Stimulated activated CD4-positive, alpha-beta T cell treated with anti-CD3 and anti-CD28 coated beads, TNF-alpha, amount 100 ng/mL, for 1 hour (primary cell): Measurements from ENCODE around the gene AFAP1L2.

ENCODE experiments used
- DNase-seq, 3 donors: peaks; one replicate each; pipeline ENCODE4 v3.0.0-alpha.2; 2020; ENCODE audit warnings: low read depth in 3 of 3, low spot score in 1 of 3

AFAP1L2 gene

DNA sequence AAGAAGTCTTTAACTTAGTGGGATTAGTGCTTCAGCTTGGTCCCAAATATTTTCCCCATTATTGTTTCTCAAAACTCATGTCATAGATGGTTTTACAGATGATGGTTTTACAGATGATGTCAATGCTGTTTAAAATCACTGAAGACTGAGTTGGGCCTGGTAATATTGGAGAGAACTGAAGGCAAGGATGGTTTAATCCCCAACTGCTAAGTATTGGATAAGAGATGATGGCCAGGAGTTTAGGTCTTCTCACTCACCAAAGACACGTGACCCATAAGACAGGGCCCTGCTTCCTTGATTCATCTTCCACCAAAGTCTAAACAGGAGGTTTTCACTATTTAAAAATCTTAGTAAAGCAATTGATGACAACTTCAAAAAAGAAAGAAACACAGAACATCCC, 108.9 kb downstream of the AFAP1L2 start:
- DNase-seq, result no peak

DNA sequence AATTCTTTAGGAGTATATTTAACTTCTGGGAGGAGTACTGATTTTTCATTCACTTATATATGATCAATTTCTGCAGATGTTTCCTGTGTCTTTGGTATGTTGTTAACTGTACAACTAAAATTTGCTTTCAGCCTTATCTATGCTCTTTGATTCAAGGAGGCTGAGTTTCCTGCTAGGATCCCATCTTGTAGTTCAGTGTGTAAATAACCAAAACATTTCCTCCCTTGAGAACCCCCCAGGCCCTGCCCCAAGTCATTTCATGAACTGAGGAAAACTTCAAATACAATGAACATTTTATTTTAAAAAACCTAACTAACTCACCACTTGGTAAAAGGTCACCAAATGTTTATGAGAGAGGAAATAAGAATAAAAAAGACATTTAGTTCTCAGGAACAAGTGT, 109.8 kb downstream of the AFAP1L2 start:
- DNase-seq, result no peak

DNA sequence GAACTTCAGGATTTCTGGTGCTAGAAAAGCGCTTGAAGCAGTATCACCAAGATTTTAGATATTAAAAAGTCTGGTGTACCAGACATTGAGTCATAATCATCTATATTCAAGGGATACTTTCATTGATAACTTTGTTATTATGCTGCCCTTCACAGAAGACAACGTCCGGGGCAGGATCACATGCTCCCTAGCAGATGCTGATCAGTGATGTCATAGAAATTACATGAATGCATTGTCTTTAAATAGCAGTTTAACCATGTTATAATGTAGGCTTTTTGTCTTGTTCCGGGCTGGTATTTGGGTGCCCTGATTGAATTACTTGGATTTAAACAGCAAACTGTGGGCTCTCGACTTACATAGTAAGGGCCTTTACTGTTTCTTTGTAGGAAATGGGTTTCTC, 111.2 kb downstream of the AFAP1L2 start:
- DNase-seq, result no peak

DNA sequence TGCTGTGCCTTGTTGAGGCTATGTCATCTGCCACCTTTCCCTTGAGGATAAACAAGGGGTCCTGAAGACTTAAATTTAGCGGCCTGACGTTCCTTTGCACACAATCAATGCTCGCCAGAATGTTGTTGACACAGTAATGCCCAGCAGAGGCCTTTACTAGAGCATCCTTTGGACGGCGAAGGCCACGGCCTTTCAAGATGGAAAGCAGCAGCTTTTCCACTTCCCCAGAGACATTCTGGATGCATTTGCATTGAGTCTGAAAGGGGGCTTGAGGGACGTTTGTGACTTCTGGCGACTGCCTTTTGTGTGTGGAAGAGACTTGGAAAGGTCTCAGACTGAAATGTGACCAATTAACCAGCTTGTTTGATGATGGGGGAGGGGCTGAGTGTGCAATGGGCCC, 112.8 kb downstream of the AFAP1L2 start:
- DNase-seq, result no peak

DNA sequence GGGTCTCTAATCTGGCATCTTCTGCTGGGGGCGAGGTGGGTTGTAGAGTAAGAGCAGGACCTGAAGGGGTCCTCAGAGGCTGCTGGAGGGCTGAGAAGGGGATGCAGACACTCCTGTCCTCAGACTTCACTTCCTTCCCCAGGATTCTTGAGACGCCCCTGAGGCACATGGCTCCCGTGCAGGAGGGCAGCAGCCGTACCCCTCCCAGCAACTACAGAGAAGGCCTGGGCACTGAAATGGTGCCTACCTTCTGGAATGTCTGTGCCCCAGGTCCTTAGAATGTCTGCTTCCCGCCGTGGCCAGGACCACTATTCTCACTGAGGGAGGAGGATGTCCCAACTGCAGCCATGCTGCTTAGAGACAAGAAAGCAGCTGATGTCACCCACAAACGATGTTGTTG, 113.2 kb downstream of the AFAP1L2 start:
- no peak for DNase-seq

DNA sequence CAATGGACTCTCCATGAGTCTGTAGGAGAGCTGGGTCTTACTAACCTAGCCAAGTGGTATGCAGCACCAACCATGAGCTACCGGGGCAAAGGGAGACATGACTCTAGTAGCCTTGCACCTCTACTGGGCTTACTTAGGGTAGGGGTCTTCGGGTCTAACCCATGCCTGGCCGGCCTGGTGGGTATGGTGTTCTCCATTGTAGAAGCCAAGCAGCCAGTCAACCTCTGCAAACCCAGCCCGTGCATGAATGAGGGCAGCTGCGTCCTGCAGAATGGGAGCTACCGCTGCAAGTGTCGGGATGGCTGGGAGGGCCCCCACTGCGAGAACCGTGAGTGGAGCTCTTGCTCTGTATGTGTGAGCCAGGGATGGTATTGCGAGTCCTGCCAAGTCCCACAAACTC, 114.3 kb downstream of the AFAP1L2 start:
- DNase-seq, result no peak

DNA sequence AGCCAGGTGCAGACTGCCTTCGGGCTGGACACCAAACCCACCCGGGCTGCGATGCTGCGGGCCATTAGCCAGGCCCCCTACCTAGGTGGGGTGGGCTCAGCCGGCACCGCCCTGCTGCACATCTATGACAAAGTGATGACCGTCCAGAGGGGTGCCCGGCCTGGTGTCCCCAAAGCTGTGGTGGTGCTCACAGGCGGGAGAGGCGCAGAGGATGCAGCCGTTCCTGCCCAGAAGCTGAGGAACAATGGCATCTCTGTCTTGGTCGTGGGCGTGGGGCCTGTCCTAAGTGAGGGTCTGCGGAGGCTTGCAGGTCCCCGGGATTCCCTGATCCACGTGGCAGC, 115.2 kb downstream of the AFAP1L2 start:
- DNase-seq, result no peak

DNA sequence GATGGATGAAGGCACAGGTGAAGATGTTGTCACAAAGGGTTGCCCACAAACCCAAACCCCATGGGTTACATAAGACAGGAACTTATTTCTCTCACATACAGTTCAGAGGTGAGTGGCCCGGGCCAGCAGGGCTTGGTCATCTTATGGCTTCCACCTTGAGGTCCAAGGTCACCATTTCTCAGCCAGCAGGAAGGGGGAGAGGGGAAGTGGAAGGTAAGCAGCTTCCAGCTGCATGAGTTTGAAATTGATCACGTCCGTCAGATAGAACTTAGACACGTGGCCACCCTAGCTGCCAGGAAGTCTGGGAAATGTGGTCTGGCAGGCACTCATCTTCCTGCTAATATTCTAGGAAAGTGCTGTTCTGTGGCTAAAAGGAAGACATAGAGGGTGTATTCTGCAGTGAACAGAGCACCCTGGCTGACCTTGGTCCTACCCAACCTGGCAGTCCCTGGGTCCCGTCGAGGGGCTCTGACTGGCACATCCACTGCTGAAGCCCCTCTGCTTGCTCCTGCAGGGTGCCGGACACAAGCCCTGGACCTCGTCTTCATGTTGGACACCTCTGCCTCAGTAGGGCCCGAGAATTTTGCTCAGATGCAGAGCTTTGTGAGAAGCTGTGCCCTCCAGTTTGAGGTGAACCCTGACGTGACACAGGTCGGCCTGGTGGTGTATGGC, 115.7 kb downstream of the AFAP1L2 start:
- no peak for DNase-seq

DNA sequence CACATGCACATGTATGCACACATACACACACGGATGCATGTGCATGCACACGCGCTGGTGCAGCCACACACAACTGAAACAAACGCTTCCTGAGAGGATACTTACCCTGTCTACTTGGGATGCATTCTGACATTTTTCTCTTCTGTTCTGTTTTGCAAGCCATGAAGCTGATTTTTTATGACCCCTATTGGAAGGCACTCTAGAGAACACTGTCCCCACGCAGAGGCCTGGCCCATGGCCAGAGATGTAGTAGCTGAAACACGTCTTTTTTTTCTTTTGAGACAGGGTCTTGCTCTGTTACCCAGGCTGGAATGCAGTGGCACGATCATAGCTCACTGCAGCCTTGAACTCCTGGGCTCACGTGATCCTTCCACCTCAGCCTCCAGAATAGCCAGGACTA, 117.4 kb downstream of the AFAP1L2 start:
- no peak for DNase-seq

DNA sequence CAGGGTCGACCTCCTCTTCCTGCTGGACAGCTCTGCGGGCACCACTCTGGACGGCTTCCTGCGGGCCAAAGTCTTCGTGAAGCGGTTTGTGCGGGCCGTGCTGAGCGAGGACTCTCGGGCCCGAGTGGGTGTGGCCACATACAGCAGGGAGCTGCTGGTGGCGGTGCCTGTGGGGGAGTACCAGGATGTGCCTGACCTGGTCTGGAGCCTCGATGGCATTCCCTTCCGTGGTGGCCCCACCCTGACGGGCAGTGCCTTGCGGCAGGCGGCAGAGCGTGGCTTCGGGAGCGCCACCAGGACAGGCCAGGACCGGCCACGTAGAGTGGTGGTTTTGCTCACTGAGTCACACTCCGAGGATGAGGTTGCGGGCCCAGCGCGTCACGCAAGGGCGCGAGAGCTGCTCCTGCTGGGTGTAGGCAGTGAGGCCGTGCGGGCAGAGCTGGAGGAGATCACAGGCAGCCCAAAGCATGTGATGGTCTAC, 118.3 kb downstream of the AFAP1L2 start:
- no peak for DNase-seq

DNA sequence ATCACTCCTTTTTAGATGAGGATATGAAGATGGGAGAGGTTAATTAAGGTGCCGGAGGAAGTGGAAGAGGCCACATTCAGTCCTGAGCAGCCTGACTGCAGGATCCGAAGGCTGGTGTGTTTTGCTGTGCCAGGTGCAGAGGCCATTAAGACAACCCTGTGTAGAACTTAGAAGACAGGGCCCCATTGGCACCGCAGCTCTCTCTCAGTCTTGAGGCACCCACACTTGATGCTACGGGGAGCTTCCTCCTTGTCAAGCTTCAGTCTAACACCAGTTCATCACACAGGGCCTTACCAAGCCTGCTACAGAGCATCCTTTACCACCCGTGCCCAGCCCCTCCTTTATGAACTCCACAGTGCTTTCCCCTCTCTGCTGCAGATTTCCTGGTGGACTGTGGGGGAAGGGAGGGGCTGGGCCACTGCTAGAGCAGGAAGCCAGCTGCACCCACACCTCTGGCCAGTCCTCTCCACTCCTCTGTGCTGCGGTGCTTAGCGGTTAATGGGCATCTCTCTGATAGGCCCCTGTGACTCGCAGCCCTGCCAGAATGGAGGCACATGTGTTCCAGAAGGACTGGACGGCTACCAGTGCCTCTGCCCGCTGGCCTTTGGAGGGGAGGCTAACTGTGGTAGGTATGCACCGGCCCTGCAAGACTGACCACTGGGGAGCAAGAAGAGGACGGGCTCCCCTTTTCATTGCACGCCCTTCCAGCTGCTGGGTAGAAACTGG, 119.8 kb downstream of the AFAP1L2 start:
- no peak for DNase-seq

DNA sequence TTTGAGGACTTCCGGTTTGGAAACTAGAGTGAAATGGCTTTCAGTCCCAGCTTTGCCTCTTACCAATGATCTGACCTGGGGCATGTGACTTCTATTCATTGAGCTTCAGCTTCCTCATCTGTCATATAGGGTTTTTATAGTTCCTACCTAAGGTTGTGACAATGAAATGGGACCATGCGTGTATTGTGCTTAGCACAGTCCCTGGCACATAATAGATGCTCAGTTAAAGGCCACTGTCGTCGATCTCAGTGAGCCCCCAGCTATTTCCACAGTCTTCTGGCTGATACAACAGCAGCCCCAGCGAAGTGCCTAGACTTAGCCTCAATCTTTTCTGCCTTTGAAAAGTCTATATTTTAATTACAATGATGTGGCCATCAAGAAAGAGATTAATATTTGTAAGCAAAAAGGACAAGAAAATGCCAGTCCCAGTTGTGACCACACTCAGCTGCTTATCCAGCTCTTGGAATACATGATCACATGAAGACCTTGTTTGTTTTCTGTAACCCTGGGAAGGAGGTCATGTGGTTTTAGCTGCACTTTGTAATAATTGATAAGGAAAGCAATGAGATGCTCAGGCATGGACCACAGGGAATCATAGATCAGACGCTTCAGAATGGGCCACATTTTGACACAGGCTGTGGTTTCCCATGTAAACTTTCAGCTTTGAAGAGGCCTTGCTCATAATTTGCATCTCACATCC, 120.6 kb downstream of the AFAP1L2 start:
- DNase-seq, result no peak

DNA sequence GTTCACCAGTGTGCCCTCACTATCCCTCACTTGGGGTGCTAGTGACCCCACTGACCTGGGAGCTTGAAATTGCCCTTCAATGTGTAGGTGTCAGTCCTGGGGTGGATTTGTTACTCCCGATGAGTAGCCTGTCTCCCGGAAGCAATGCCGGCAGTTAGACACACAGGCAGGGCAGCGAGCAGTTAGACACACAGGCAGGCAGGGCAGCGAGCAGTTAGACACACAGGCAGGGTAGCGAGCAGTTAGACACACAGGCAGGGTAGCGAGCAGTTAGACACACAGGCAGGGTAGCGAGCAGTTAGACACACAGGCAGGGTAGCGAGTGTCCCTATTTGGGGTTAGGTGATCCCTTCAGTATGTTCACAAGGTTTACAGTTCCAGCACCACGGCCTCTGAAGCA, 121.2 kb downstream of the AFAP1L2 start:
- no peak for DNase-seq

DNA sequence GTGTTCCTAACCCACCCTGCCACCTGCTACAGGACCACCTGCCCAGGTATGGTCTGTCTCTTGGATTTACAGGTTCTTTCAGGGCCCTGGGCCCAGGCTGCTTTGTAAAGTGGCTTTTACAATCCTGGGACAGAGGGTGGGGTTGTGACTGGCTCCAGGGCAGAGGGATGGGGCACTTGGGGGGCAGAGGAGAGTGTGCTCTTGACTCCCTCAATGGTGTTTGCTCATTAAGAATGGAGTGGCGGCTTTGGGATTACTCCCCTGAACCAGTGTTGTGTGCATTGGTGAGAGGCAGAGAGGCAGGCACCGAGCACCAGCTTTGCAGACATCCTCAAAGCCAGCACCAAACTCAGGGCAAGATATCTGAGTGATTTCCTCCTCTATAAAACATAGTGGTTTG, 121.8 kb downstream of the AFAP1L2 start:
- DNase-seq, result no peak

DNA sequence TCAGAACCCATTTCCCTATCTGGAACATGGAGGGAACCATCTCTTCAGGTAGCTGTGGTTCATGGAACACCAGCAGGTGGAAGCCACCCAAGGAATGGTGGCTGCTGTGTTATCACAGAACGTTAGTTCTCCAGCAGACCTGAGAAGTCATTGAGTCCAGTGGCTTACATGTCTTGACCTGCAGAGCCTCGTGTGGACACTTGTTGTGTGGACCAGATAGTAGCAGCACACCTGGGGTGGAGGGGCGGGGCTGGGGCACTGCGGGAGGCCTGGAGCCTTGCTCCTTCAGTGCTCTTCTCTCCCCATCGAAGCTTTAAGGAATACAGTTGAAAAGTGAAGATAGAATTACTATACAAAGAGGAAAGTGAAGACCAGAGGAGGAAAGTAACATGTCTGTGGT, 122.8 kb downstream of the AFAP1L2 start:
- DNase-seq, result no peak

DNA sequence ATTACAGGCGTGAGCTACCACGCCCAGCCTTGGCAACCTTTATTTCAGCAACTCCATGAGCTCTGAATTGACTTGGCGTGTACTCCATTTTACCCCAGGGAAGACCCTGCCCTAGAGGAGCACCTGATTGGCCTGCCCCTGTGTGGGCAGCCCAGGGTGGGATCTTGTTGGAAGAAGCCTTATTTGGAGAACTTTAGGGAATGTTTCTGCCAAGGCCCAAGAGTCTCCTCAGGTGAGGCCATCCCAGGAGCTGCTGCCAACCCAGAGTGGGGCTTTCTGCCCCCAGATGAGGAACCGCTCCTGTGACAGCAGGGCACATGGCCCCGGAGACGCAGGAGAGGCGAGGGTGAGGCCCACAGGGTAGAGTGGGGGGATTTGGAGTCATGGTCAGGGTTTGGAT, 123.3 kb downstream of the AFAP1L2 start:
- DNase-seq, result no peak

DNA sequence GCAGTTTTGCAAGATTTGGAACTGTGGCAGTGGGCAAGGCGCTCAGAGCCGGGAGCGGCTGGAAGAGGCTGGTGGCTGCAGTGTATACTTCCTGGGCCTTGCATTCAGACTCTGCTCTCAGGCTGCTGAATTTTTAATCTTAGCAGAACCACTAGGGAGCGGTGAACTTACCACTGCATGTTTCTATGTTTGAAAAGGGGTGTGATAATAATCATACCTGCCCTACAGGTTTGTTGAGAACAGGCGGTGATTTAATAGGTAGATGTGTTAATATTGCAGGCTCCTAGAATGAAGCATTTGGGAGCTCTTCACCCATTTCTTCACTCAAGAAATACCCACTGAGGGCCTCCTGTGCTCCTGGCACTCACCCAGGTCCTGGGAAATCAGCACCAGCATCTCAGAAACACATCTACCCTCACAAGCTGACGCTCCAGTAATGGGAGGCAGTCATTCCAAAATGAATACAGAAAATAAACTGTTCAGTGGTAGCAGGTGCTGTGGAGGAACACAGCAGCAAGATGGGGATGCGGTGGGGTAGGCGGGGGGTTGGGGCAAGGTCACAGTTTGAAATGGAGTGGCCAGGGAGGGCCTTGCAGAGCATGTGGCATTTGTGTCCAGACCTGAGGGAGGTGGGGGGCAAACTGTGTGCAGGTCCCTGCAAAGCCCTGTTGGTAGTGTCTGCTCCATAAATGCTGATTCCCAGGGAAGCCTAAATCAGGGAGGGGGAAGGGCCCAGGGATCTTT, 124.2 kb downstream of the AFAP1L2 start:
- DNase-seq, result no peak

DNA sequence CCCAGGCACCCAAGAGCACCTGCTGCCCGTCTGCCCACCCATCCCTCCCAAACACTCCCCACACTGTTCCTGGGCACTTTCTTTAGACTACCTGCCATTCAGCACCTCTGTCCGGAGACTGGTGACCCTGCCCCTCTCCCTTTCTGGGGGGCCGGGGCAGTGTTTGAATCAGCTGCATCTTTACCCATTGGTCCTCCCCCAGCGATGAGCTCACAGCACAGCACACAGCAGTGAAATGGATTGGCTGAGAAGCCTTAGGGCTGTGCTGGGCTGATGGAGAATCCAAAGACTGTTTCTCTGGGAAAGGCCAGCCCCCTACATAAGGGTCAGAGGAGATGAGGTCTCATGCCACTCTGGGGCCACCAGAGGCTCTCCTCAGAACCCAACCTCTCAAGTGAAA, 125.0 kb downstream of the AFAP1L2 start:
- no peak for DNase-seq

DNA sequence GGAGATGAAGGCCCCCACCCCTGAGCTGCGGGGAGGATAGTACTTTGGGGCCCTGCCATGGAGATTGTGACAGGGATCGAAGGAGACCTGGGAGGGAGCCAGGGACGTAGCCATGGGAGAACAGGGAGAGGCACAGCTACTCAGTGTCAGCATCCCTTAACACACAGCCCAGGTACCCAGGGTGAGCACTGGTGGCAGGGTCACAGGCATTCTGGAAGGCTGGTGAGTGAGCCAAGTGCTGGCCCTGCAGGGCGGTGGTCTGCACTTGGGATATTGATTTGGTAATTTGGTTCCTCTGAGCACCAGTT, 125.5 kb downstream of the AFAP1L2 start:
- no peak for DNase-seq

DNA sequence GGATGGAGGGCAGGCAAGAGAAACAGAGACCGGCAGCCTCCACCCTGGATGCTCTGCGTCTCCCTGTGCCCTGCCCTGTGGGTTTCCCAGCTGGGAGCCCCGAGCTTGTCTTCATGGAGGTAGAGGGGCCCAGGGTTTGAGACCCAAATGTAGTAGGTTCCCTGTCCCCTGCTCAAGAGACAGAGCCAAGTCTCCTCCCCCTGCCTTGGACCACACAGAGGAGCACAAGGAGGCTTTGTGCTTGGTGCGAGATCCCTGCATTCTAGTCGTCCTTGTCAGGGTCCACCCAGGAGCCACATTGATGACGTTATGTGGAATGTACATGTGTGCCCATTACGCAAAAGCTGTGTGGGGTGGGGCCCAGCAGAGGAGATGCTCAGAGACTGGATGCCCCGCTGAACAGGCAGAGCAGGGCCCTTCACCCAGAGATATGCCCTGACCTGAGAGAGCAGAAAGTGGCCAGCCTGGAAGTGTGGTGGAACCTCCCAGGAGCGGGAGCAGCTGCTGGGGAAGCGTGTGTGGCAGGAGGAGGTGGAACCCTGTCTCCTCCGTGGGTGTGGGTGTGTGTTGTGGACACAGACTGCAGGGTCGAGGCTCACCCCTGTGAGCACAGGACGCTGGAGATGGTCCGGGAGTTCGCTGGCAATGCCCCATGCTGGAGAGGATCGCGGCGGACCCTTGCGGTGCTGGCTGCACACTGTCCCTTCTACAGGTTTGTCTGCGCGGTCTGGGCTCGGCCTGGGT, 126.0 kb downstream of the AFAP1L2 start:
- no peak for DNase-seq

DNA sequence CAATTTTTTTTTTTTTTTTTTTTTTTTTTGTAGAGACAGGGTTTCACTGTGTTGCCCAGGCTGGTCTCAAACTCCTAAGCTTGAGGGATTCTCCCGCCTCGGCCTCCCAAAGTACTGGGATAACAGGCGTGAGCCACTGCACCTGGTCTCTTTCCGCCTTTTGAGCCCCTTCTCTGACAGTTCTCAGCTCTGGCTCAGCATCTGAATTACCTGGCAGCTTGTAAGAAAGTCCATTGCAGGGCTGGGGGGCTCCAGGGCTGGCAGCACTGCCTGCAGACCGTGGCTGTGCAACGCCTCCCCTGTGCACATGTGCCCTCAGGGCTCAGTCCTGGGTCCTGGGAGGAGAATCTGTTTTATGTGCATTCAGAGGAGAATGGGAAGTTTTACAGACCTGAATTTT, 127.6 kb downstream of the AFAP1L2 start:
- no peak for DNase-seq
